Endothelial cell of umbilical vein (primary cell): ENCODE measurements around the gene SPP1. TPM values are rescaled to one million over a fixed set of nuclear protein-coding genes. Genes with fewer than 3 reads are reported as not detected.
"Not testable (repeated sequence)": the region's sequence is repeated elsewhere in the genome, so short reads cannot be mapped to it uniquely, and the experiment has no call there.

ENCODE experiments used
- BruUV-seq: library from RNA; stranded (reverse); fragments of 400-500 nt; replicated peaks from 2 replicates; lab custom pipeline; 2021; lab: Mats Ljungman, UMichigan
- CTCF ChIA-PET: fragments of 300-600, 350-600 bp; sonication (Branson Sonifier 250); formaldehyde crosslinking; loops from one replicate; lab custom pipeline; 2021; ENCODE audit warnings: antibody characterized with exemption, inconsistent platforms; lab: Charles Lee
- POLR2A ChIA-PET: fragments of 300-600, 350-600 bp; sonication (Branson Sonifier 250); formaldehyde crosslinking; loops from one replicate; lab custom pipeline; 2021; ENCODE audit warnings: antibody characterized with exemption, inconsistent platforms; lab: Charles Lee
- DNase-seq: peaks from one replicate; pipeline ENCODE4 v3.0.0-alpha.2; 2011; ENCODE audit warnings: low read depth, low spot score
- FAIRE-seq: peaks from 2 replicates; lab custom pipeline; 2011; peaks lifted over from hg19 to GRCh38; lab: Jason Lieb, UNC
- H2AFZ ChIP-seq: 2 replicates; pipeline ENCODE4 v1.6.0; 2012; ENCODE audit warnings: low read depth, low read length, control low read depth, inconsistent platforms
- H3K27ac ChIP-seq: 2 replicates; pipeline ENCODE4 v1.5.1; 2011; ENCODE audit warnings: low read depth, mild to moderate bottlenecking, control low read depth, low read length, moderate library complexity; ENCODE audit not compliant: insufficient read depth
- H3K27me3 ChIP-seq, 2 experiments: 2 replicates each; pipeline versions ENCODE4 v1.6.0 to v1.6.1; 2011; ENCODE audit warnings: low read length in 2 of 2, mixed read lengths in 1 of 2; ENCODE audit not compliant: control insufficient read depth in 2 of 2, insufficient read depth in 2 of 2
- H3K36me3 ChIP-seq, 2 experiments: 2 replicates in 1 of 2; 3 replicates in 1 of 2; pipeline ENCODE4 v1.5.1; 2011; ENCODE audit warnings: low read length in 2 of 2, mild to moderate bottlenecking in 1 of 2, moderate library complexity in 1 of 2; ENCODE audit not compliant: control insufficient read depth in 2 of 2, insufficient read depth in 2 of 2; ENCODE audit errors: extremely low read depth in 1 of 2
- H3K4me1 ChIP-seq: 3 replicates; pipeline ENCODE4 v1.5.1; 2011; ENCODE audit warnings: mild to moderate bottlenecking, low read length; ENCODE audit not compliant: control insufficient read depth, insufficient read depth; ENCODE audit errors: extremely low read depth
- H3K4me2 ChIP-seq: 2 replicates; pipeline ENCODE4 v1.6.1; 2011; ENCODE audit warnings: low read length, control low read depth, mixed read lengths; ENCODE audit not compliant: insufficient read depth
- H3K4me3 ChIP-seq, 3 experiments: fragments of 200-600 bp in 1 of 3; sonication (generic), shearing (Covaris generic) in 1 of 3; replicated peaks in 1 of 3; 2 replicates each; pipeline ENCODE4 v1.5.1; 2011 to 2016; ENCODE audit warnings: control low read depth in 3 of 3, low read length in 3 of 3, mild to moderate bottlenecking in 2 of 3, inconsistent platforms in 1 of 3, low read depth in 1 of 3, moderate library complexity in 1 of 3; ENCODE audit not compliant: insufficient read depth in 1 of 3
- H3K79me2 ChIP-seq: 2 replicates; pipeline ENCODE4 v1.6.0; 2012; ENCODE audit warnings: low read length, inconsistent platforms; ENCODE audit not compliant: control insufficient read depth, insufficient read depth
- H3K9ac ChIP-seq: replicated peaks from 2 replicates; pipeline ENCODE3; 2011; ENCODE audit warnings: low read length, control low read depth; ENCODE audit not compliant: insufficient read depth; ENCODE audit errors: extremely low read depth
- H3K9me1 ChIP-seq: replicated peaks from 3 replicates; pipeline ENCODE4 v1.6.0; 2011; ENCODE audit warnings: mild to moderate bottlenecking, low read length; ENCODE audit not compliant: control insufficient read depth, insufficient read depth; ENCODE audit errors: extremely low read depth
- H3K9me3 ChIP-seq: replicated peaks from 2 replicates; pipeline ENCODE4 v1.5.1; 2012; ENCODE audit warnings: low read length, inconsistent platforms; ENCODE audit not compliant: control insufficient read depth, insufficient read depth
- H4K20me1 ChIP-seq: replicated peaks from 2 replicates; pipeline ENCODE3; 2011; ENCODE audit warnings: mild to moderate bottlenecking, low read length; ENCODE audit not compliant: control insufficient read depth, insufficient read depth; ENCODE audit errors: extremely low read depth
- FOS ChIP-seq: IDR thresholded peaks from 2 replicates; pipeline ENCODE4 v1.6.1; 2011; ENCODE audit warnings: mild to moderate bottlenecking, low read length, moderate library complexity, borderline replicate concordance; ENCODE audit not compliant: insufficient read depth
- MYC ChIP-seq: IDR thresholded peaks from one replicate; pipeline ENCODE4 v1.6.1; 2011; ENCODE audit warnings: mild to moderate bottlenecking, low read depth, low read length
- POLR2A ChIP-seq: IDR thresholded peaks from 2 replicates; pipeline ENCODE4 v1.6.1; 2012; ENCODE audit warnings: low read depth, mild to moderate bottlenecking, control low read depth, low read length
- POLR2AphosphoS5 ChIP-seq: IDR thresholded peaks from 2 replicates; pipeline ENCODE4 v1.6.1; 2012; ENCODE audit warnings: low read depth, mild to moderate bottlenecking, control low read depth, low read length, moderate library complexity; ENCODE audit not compliant: insufficient read depth
- dilution Hi-C: fragments of 300-500 bp; cut with MboI; formaldehyde crosslinking; loops from one replicate; pipeline ENCODE4 v1.15.0; 2019; ENCODE audit warnings: low sequenced_read_pairs; ENCODE audit not compliant: extremely low pct_ligation_motif_present
- intact Hi-C: fragments of 100-400 bp; cut with micrococcal nuclease; formaldehyde crosslinking; loops from one replicate; pipeline ENCODE4 v1.10.0; 2022
- polyA plus RNA-seq, 4 experiments: library from polyadenylated mRNA; depleted of rRNA in 3 of 4; stranded (reverse) in 3 of 4; unstranded in 1 of 4; fragments of >200 nt; gene quantifications; 2 replicates each; pipeline versions ENCODE4 v1.2.1 to v1.2.3, GENCODE V29; 2011 to 2012; ENCODE audit warnings: missing spikeins in 1 of 4
- total RNA-seq: library from RNA; stranded (reverse); gene quantifications from 2 replicates; pipeline ENCODE4 v1.2.3, GENCODE V29; 2021

SPP1 gene
- total and polyA plus RNA-seq, 2 donors (not counting 3 experiments of a cell fraction or from before 2014, with no cell fraction given), result not detected

- ChIA-PET CTCF (interaction anchor here (0.6 to 1.5 kb wide), 2 partner anchors 22 to 63 kb away, joined by 3 to 4 read pairs; no protein-coding TSS in a partner anchor), POLR2A (no interaction called here)
- no peaks in the 10 kb centered on the region for H3K4me1 ChIP-seq
- no peaks in the 10 kb centered on the region for H3K79me2 ChIP-seq
- peaks cover 0 to 5% of the 10 kb centered on the region in 2 experiments for H3K27me3 ChIP-seq
- no peak overlapping the region for H2AFZ ChIP-seq
- no peak for DNase-seq
- TF ChIP-seq MYC (no peak), POLR2A (no peak), POLR2AphosphoS5 (no peak), FOS (no peak)
- H3K27ac ChIP-seq, result no peak overlapping the region
- dilution Hi-C loops (no loop called here), intact Hi-C loops (no loop called here)
- no peak overlapping the region for H3K4me2 ChIP-seq
- no peaks in the 10 kb centered on the region for H3K9me1 ChIP-seq
- no peak for FAIRE-seq
- BruUV-seq, result no TSS peak
- no peaks in the 10 kb centered on the region for H4K20me1 ChIP-seq
- no peak overlapping the region for H3K9ac ChIP-seq
- H3K9me3 ChIP-seq, result no peaks in the 10 kb centered on the region
- H3K4me3 ChIP-seq, result no peak overlapping the region
- no peaks in the 10 kb centered on the region for H3K36me3 ChIP-seq
Measured at GRCh38 chr4:87934973-87935372, 40.5 kb upstream of the SPP1 start.

DNA sequence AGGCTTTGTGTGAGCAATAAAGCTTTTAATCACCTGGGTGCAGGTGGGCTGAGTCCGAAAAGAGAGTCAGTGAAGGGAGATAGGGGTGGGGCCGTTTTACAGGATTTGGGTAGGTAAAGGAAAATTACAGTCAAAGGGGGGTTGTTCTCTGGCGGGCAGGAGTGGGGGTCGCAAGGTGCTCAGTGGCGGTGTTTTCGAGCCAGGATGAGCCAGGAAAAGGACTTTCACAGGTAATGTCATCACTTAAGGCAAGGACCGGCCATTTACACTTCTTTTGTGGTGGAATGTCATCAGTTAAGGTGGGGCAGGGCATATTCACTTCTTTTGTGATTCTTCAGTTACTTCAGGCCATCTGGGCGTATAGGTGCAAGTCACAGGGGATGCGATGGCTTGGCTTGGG is 39.6 kb upstream of the SPP1 start:
- POLR2A ChIA-PET, H3K4me3 ChIP-seq, H3K9me1 ChIP-seq, DNase-seq, H3K79me2 ChIP-seq, H3K9ac ChIP-seq, H3K27ac ChIP-seq, H2AFZ ChIP-seq, H3K27me3 ChIP-seq, H3K4me1 ChIP-seq, dilution Hi-C loops, BruUV-seq, H3K36me3 ChIP-seq, H3K9me3 ChIP-seq, H3K4me2 ChIP-seq, FAIRE-seq, H4K20me1 ChIP-seq, CTCF ChIA-PET, intact Hi-C loops: not testable (repeated sequence)
